Testis (tissue), 3 donors: ENCODE data around the gene UBD. TPM values are rescaled to one million over a fixed set of nuclear protein-coding genes. Genes with fewer than 3 reads are reported as not detected.

ENCODE experiments used
- polyA plus RNA-seq: library from polyadenylated mRNA; stranded (reverse); fragments of 350-450 nt; fragmentation: Illumina TruSeq; extraction: RNeasy Lipid Tissue Mini Kit (QIAGEN cat#74804); gene quantifications from one replicate; pipeline ENCODE4 v1.2.3, GENCODE V29; 2014; ENCODE audit warnings: low read depth, low replicate concordance; ENCODE audit not compliant: insufficient read depth
- small RNA-seq, 2 donors: library from RNA; depleted of rRNA; stranded (forward); fragments of <200 nt; gene quantifications; one replicate each; pipeline ENCODE3, GENCODE V24; 2016
- total RNA-seq, 2 donors: library from RNA; depleted of rRNA; stranded (reverse); fragments of >200 nt; gene quantifications; one replicate each; pipeline ENCODE4 v1.2.3, GENCODE V29; 2016

UBD gene
- total and polyA plus RNA-seq, 3 donors from 2014 or later, result 0.25 to 8.0 TPM; not detected in 1

Small RNA genes within 50 kb of the gene (small RNA-seq; reads per million reads assigned to genes)
- 0.09 to 0.18 reads per million in 2 donors for gene SNORD32B
- 0 reads per million in 2 donors for gene TMEM183AP1

Other genes starting within 250 kb of the UBD start
- gene OR5V1, start 190.9 kb downstream of the UBD start, total RNA-seq, result 1 to 10 TPM in 1 of 2 donors, not detected in 1; 1.4 TPM
- 0.53 TPM for gene OR5V1, start 190.9 kb downstream of the UBD start, polyA plus RNA-seq
- gene OR12D3, start 184.4 kb downstream of the UBD start, total RNA-seq, result under 1 TPM; 0.16 to 0.19 TPM
- not detected for gene OR12D3, start 184.4 kb downstream of the UBD start, polyA plus RNA-seq
- gene OR12D2, start 164.1 kb downstream of the UBD start, total RNA-seq, result under 1 TPM; 0.24 to 0.56 TPM
- not detected for gene OR12D2, start 164.1 kb downstream of the UBD start, polyA plus RNA-seq
- not detected for gene OR12D1, start 144.8 kb downstream of the UBD start, total RNA-seq
- not detected for gene OR12D1, start 144.8 kb downstream of the UBD start, polyA plus RNA-seq
- gene OR10C1, start 120.4 kb downstream of the UBD start, total RNA-seq, result under 1 TPM in 1 of 2 donors, not detected in 1; 0.31 TPM
- gene OR10C1, start 120.4 kb downstream of the UBD start, polyA plus RNA-seq, result not detected
- gene OR11A1, start 102.7 kb downstream of the UBD start, total RNA-seq, result under 1 TPM; 0.19 to 0.71 TPM
- gene OR11A1, start 102.7 kb downstream of the UBD start, polyA plus RNA-seq, result 0.13 TPM
- gene OR2H1, start 102.6 kb downstream of the UBD start, total RNA-seq, result 10 to 100 TPM in 1 of 2 donors, 1 to 10 TPM in 1; 7.5 to 16.9 TPM
- gene OR2H1, start 102.6 kb downstream of the UBD start, polyA plus RNA-seq, result 18.8 TPM
- gene MAS1L, start 71.8 kb downstream of the UBD start, total RNA-seq, result not detected
- not detected for gene MAS1L, start 71.8 kb downstream of the UBD start, polyA plus RNA-seq
- gene OR2H2, start 25.4 kb upstream of the UBD start, total RNA-seq, result under 1 TPM; 0.25 to 0.63 TPM
- gene OR2H2, start 25.4 kb upstream of the UBD start, polyA plus RNA-seq, result 3.7 TPM
- gene GABBR1, start 73.5 kb upstream of the UBD start, total RNA-seq, result 10 to 100 TPM; 26.2 to 29.9 TPM
- 16.8 TPM for gene GABBR1, start 73.5 kb upstream of the UBD start, polyA plus RNA-seq
- under 1 TPM in 1 of 2 donors, not detected in 1; 0.19 TPM for gene MOG, start 97.4 kb upstream of the UBD start, total RNA-seq
- 0.36 TPM for gene MOG, start 97.4 kb upstream of the UBD start, polyA plus RNA-seq
- gene ZFP57, start 121.4 kb upstream of the UBD start, total RNA-seq, result 1 to 10 TPM; 1.4 to 1.6 TPM
- gene ZFP57, start 121.4 kb upstream of the UBD start, polyA plus RNA-seq, result 0.91 TPM
- 10 to 100 TPM; 25.3 to 28.1 TPM for gene HLA-F, start 163.7 kb upstream of the UBD start, total RNA-seq
- gene HLA-F, start 163.7 kb upstream of the UBD start, polyA plus RNA-seq, result 51.1 TPM